OCI-LY3 (cell line): ENCODE measurements around the gene HDAC4.

ENCODE experiments used
- H2AFZ ChIP-seq: fragments of 200-600, 300-600 bp; shearing (Covaris generic); 2 replicates; pipeline ENCODE4 v1.6.0; 2014; ENCODE audit warnings: antibody characterized with exemption, low read depth, low read length
- H3K27ac ChIP-seq: fragments of 200-600, 300-600 bp; sonication (generic); 2 replicates; pipeline ENCODE4 v1.5.1; 2014; ENCODE audit warnings: mild to moderate bottlenecking, low read length, moderate library complexity, mixed read lengths
- H3K27me3 ChIP-seq: fragments of 200-600, 300-600 bp; sonication (generic); 2 replicates; pipeline ENCODE4 v1.6.1; 2014; ENCODE audit warnings: low read depth, low read length, mixed read lengths
- H3K36me3 ChIP-seq: fragments of 200-600, 300-600 bp; sonication (generic); replicated peaks from 2 replicates; pipeline ENCODE3; 2014; ENCODE audit warnings: low read depth, low read length, mixed read lengths
- H3K4me1 ChIP-seq: fragments of 300-600, 200-600 bp; sonication (generic); 2 replicates; pipeline ENCODE4 v1.6.1; 2014; ENCODE audit warnings: low read length, mixed read lengths
- H3K4me2 ChIP-seq: fragments of 200-600, 300-600 bp; sonication (generic); 2 replicates; pipeline ENCODE4 v1.6.1; 2014; ENCODE audit warnings: low read length, mixed read lengths
- H3K4me3 ChIP-seq: fragments of 300-600, 200-600 bp; sonication (generic); 2 replicates; pipeline ENCODE4 v1.5.1; 2014; ENCODE audit warnings: antibody characterized with exemption, mild to moderate bottlenecking, low read length, moderate library complexity
- H3K79me2 ChIP-seq: fragments of 300-600, 200-600 bp; shearing (Covaris generic); 2 replicates; pipeline ENCODE4 v1.6.1; 2014; ENCODE audit warnings: mild to moderate bottlenecking, low read length, mixed read lengths
- H3K9ac ChIP-seq: fragments of 300-600, 200-600 bp; shearing (Covaris generic); 2 replicates; pipeline ENCODE4 v1.6.0; 2014; ENCODE audit warnings: mild to moderate bottlenecking, low read length, moderate library complexity
- H3K9me3 ChIP-seq: fragments of 200-600, 300-600 bp; shearing (Covaris generic); 2 replicates; pipeline ENCODE4 v1.6.1; 2014; ENCODE audit warnings: low read length, mixed read lengths; ENCODE audit not compliant: insufficient read depth
- H4K20me1 ChIP-seq: fragments of 200-600, 300-600 bp; sonication (generic); 2 replicates; pipeline ENCODE4 v1.6.1; 2016; ENCODE audit warnings: low read length, mixed read lengths; ENCODE audit not compliant: insufficient read depth
- CTCF ChIP-seq: fragments of 200-600, 300-600 bp; sonication (generic); IDR thresholded peaks from 2 replicates; pipeline ENCODE4 v1.5.1; 2014; ENCODE audit warnings: antibody characterized with exemption, low read length, low read depth
- EZH2phosphoT487 ChIP-seq: fragments of 200-600 bp; shearing (Covaris generic); IDR thresholded peaks from 2 replicates; pipeline ENCODE4 v1.6.1; 2018; ENCODE audit warnings: antibody characterized with exemption, mixed run types, low read depth

HDAC4 gene

GRCh38 chr2:239034561-239035341 lies 366.1 kb downstream of the HDAC4 start:
- no peaks in the 10 kb centered on the region for H3K9me3 ChIP-seq
- no peak overlapping the region for H3K9ac ChIP-seq
- TF ChIP-seq CTCF (no peak), EZH2phosphoT487 (no peak)
- H3K36me3 ChIP-seq: no peaks in the 10 kb centered on the region
- H3K27ac ChIP-seq: no peak overlapping the region
- H2AFZ ChIP-seq: no peak overlapping the region
- H4K20me1 ChIP-seq: no peaks in the 10 kb centered on the region
- no peaks in the 10 kb centered on the region for H3K27me3 ChIP-seq
- H3K4me2 ChIP-seq: no peak overlapping the region
- no peaks in the 10 kb centered on the region for H3K4me1 ChIP-seq
- no peak overlapping the region for H3K4me3 ChIP-seq
- no peaks in the 10 kb centered on the region for H3K79me2 ChIP-seq

DNA sequence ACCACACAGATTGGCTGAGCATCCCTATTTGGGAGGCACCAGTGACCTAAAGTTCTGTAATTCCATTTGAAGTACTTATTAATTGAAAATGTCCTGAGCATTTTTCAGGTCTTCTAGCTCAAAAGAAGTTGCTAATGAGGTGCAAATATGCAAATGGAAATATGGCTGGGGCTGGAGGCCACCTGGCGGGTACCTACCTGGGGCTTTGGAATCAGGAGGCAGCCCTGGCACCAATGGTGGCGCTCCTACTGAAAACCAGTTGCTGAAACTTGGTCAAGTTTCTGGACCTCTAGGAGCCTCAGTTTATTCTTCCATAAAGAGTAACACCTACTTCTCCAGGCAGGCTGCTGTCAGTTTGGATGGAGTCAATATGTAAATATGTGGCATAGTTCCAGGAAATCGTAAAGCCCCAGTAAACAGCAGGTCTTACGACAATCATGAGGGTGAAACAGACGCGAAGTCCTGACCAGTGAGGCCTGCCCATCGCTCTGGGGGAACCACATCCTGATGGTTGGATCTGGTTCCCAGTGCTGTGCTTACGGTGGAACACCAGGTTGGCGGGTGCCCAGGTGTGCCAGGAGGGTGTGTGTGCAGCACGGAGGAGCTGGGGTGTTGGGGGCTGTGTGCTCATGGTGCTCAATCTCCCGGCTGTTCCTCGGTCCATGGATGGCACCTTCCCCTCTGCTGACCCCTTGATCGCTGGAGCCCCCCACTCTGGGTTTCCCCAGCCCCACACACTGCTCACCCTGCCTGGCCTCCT lies 366.8 kb downstream of the HDAC4 start:
- Histone ChIP-seq H2AFZ (no peak overlapping the region), H3K4me2 (no peak overlapping the region), H3K4me1 (no peaks in the 10 kb centered on the region), H3K9ac (no peak overlapping the region), H4K20me1 (no peaks in the 10 kb centered on the region), H3K27ac (no peak overlapping the region), H3K27me3 (no peaks in the 10 kb centered on the region), H3K36me3 (no peaks in the 10 kb centered on the region), H3K4me3 (no peak overlapping the region), H3K9me3 (no peaks in the 10 kb centered on the region), H3K79me2 (no peaks in the 10 kb centered on the region)
- TF ChIP-seq EZH2phosphoT487: no peak
- TF ChIP-seq CTCF: no peak

DNA sequence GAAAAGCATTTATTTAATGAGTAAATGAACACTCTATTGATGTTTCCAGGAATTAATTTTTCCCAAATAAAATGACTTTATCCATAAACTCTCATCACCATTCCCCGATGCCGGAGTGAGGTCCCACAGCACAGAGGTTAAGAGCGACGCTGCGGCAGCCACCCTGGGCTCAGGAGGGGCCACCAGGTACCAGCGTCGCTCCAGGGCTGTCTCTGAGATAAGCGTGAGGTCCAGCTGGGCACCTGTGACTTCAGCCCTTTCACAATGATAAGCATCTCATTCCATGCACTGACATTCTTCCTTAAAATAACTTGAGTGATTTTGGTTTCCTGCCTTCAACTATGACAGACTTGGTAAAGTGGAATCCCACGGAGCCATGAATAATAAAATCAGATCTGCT lies 370.9 kb downstream of the HDAC4 start:
- H3K9me3 ChIP-seq: no peaks in the 10 kb centered on the region
- TF ChIP-seq CTCF: no peak
- no peaks in the 10 kb centered on the region for H3K4me1 ChIP-seq
- H3K9ac ChIP-seq: no peak overlapping the region
- H3K4me2 ChIP-seq: no peak overlapping the region
- H3K36me3 ChIP-seq: no peaks in the 10 kb centered on the region
- no peaks in the 10 kb centered on the region for H4K20me1 ChIP-seq
- H3K4me3 ChIP-seq: no peak overlapping the region
- H2AFZ ChIP-seq: no peak overlapping the region
- no peak overlapping the region for H3K27ac ChIP-seq
- no peaks in the 10 kb centered on the region for H3K27me3 ChIP-seq
- no peaks in the 10 kb centered on the region for H3K79me2 ChIP-seq

DNA sequence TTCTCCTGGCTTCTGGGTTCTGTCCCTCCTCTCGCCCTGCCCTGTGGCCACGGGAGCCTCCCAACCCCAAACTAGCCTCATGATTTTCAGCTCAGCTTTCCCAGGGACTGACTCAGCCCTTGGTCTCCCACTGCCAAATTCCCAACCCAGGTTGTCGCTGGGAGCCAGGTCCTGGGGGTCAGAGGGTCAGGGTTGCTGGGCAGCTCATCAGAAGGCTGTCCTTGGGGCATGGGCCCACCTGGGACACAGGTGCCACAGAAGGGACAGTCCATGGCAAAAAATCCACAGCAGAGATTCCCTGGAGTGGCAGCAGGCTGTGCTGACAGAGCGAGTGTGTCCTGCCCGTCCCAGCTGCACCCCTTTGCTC lies 372.6 kb downstream of the HDAC4 start:
- Histone ChIP-seq H3K9me3 (no peaks in the 10 kb centered on the region), H3K9ac (no peak overlapping the region), H3K4me1 (no peaks in the 10 kb centered on the region), H3K4me2 (no peak overlapping the region), H3K36me3 (no peaks in the 10 kb centered on the region), H4K20me1 (no peaks in the 10 kb centered on the region), H3K4me3 (no peak overlapping the region), H3K79me2 (no peaks in the 10 kb centered on the region), H2AFZ (no peak overlapping the region), H3K27ac (no peak overlapping the region), H3K27me3 (no peaks in the 10 kb centered on the region)
- no peak for TF ChIP-seq CTCF
- no peak for TF ChIP-seq EZH2phosphoT487
